GM21390 (cell line): ENCODE data around the gene COX17.

Source experiments
- ATAC-seq: cut with Tn5 transposase; IDR thresholded peaks from one replicate; pipeline ENCODE4 v1.9.1; 2021; ENCODE audit not compliant: unreplicated experiment

COX17 gene

DNA sequence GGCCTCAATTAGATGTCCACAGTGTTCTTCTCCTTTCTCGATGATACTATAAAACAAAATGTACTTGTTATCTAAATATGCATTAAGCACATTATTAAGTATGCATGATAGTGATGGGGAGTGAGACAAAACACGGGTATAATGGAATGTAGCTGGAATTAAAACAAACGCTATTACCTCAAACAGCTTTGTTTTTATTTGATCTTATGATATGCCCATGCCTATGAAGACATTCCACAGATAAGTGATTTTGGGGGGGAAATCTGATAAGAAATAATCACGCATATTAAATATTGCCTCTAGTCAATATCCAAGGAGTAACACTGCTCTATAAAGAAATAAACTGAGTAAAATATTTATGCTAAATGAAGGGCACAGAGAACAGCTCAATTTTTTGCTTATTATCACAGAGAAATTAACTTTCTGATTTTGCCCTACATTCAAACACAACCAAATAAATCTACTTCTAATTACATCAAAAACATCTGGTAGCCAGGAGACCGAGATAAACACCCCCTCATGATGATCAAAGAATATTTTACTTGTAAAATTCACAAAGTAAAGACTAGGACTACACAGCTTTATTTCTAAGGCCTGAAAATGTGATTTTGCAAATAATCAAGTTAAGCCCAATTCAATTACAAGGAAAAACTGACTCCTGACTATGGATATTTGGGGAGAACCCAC is 1.9 kb downstream of the COX17 start:
- ATAC-seq: no peak

GRCh38 chr3:119673875-119674274 is 3.3 kb downstream of the COX17 start:
- ATAC-seq: no peak

DNA sequence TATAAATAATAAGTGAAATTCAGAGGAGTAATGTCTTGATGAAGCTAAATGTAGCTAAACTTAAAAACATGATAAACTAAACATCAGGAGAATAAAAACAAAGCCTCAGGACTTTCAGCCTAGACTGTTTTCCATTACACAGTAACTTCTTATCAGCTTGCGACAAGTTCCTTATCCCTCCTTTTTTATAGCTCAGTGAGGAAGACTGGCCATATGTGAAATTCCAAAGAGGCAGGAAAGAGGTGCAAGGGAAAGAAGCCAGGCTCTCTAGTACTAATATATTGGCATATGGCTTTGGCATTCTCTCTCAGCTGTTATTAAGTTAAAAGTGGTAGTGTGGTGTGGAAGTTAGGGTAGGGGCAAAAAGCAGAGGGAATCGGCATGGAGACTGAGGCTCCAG is 4.4 kb downstream of the COX17 start:
- ATAC-seq: no peak

DNA sequence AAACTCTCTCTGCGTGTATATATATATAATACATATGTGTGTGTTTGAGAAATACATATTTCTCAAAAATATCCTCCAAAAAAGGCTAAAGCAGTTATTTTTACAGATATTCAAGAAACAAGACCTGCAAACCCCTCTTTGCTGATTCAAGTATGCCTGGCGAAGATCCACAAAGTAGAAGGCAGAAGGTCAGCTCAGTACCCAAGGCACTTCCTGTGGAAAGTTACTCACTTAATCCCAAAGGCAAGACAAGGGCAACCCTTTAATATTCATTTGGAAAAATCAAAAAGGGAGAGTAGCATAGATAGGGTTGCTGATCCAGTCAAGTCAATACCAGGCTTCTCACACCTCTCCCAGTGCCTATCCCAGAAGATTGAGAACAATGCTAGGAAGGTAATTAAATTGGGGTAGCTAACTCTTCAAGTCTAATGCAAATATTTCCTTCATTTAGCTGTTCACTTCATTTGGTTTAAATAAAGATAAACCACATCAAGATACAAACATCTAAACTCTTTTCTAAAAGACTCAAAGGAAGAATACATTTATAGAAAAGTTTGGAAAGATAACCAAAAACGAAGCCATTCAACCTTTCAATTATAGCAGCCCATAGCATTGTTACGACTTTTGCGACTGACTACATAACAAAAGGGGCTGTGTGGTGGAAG is 7.2 kb downstream of the COX17 start:
- ATAC-seq: no peak

DNA sequence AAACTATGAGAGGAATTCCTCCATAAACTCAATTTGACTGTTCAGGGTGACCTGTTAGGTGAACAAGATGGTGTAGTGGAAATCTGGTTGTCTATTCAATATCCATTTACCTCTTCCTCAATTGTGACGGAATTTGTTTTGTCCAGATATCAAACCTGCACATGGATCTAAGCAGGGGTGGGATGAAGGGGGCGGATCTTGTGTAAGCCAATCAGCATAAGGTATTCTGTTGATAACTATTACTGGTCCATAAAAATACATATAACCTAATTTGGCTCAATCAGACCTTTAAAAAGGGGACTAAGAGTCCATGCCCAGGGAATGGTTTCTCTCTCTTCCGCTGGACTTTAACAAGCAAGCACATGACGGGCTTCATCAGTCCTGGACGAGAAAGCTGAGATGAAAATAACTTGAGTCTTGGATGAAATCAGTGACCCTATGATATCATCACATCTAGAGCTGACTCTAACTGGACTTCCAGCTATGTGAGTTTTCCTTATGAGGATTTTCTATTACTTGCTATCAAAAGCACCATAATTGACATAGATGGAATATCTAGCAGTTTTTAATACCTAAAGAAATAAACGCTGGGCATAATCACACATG is 11.1 kb downstream of the COX17 start:
- ATAC-seq: no peak

DNA sequence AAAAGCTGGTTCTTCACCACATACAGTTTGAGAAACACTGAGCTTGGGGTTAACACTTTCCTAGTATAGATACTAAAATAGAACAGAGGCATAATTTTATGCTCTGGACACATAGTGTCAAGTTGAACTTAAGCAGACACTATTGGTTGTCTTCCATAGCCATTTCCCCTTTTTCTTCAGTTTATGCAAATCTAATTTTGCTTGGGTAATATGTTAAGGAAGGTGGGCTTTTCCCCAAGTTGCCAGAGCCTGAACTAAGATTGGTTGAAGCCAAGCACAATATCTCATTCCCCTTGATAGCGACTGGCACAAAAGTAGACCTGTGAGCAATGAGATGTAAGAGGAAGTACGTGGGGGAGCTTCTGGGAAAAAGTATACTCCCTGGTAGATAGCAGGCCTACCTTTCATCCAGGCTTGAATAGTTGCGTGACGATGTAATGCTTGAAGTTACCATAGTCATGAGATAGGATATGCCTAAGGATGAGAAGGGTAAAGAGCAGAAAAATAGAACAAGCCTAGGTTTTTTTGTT is 12.3 kb downstream of the COX17 start:
- no peak for ATAC-seq

- no peak for ATAC-seq
Measured at GRCh38 chr3:119664370-119664769, 12.8 kb downstream of the COX17 start.

DNA sequence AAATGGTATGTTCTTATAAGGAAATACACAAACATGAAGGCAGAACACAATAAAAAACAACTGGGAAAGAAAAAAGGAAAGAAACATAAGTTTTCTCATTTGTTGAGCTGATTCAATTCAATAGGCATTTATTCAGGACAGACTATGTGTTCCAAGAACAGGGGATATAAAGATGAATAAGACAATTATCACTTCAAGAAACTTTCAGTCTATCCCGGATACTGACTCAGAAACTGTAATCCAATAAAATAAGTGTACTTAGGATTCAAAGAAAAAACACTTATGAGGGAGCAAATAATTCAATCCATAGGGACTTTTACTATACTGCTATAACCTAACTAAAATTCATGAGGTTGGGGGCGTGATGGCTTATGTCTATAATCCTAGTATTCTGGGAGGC is 13.3 kb downstream of the COX17 start:
- ATAC-seq: no peak

DNA sequence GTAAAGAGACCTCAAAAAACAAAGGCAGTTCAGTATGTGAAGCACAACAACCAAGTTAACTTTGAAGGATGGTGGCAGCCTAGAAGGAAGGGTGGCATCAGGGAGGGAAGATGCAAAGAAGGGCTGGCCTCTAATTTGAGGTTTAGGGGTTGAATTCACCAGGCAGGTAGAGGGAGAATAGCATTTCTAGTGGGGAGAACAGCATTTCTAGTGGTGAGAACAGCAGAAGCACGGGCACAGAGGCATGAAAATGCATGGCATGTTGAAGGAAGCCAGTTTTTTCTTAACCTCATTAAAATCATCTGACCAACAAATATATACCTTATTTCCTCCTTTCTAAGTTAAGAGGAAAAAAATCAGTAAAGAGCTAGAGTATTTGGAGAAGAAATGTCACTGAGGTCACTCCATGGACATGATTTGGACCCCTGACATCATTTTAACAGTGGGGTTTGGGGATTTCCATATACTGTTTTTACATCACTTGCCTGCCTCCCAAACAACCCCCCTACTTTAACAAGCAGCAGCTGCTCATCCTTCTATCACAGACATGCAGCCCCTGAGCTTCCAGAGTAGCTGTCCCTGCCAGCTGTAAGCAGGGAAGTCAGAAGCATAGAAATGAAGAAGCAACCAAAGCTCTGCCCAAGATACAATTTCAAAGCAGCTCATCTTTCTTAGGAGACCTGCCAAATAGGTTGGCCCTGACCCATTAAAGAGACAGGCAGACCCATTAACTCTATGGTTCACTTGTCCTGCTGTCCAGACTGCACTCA is 14.4 kb downstream of the COX17 start:
- ATAC-seq: no peak

DNA sequence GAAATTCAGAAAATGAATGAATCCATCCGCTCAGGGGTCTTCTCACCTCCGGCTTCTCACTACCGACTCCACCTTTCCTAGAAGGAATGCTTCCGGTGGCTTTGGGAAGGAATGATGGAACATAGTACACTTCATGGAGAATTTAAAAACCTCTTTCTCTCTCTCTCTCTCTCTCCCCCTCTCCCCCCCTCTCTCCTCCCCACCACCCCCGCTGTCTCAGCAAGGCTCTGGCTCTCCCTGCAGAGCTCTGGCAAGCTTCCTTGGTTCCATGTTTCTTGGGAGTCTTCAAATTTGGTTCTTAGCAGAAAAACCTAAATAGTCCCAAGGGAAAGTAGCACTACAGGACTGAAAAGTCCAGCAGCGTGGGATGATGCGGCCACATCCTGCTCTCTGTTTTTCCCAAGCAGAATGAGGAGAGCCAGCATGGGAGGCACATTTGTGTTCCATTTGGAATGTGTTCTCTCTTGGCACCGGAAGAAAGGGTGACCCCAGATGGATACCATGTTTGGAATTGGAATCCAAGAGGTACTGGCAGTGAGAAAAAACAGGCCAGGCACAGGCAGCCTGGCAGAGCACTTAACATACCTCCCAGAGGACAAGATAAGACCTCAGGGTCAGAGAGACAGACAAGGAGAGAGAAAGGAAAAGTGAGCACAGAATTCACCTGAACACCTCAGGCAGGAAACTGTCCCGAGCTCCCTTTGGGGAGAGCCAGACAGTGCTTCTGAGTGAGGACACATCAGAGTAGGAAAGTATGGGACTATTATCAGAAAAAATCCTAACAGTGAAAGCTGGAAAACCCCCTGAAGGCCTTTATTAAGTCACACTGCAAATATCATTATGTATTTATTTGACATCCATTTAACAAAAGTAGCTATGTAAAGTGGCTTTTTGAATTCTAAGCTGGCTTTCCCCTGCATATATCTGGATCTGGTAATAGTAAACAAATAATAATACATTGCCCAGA is 16.4 kb downstream of the COX17 start, which contains the start of gene POPDC2:
POPDC2 (minus strand) TSS at position 116 of the 967 bp plus-strand sequence. CDS start 166 bp downstream, outside the sequence.
- no peak for ATAC-seq

- no peak for ATAC-seq
Measured at GRCh38 chr3:119659606-119660291, 17.5 kb downstream of the COX17 start.

DNA sequence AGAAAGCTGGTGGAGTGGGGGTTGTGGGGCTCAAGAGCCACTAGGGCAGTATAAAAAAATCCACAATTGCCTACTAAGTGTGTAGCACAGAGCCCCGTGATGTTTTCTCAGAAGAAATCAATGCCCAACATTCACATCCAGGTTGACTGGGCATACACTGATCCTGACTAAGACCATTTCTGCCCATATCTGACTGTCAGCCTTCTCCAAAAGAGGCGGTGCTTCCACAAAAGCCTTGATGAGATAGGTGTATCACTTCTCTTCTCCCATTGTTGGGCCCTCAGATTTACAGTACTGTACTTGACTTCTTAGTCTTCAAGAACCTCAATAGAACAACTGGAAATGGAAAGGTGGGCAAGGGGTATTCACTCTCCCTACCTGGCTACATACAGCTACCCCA is 18.2 kb downstream of the COX17 start:
- no peak for ATAC-seq

DNA sequence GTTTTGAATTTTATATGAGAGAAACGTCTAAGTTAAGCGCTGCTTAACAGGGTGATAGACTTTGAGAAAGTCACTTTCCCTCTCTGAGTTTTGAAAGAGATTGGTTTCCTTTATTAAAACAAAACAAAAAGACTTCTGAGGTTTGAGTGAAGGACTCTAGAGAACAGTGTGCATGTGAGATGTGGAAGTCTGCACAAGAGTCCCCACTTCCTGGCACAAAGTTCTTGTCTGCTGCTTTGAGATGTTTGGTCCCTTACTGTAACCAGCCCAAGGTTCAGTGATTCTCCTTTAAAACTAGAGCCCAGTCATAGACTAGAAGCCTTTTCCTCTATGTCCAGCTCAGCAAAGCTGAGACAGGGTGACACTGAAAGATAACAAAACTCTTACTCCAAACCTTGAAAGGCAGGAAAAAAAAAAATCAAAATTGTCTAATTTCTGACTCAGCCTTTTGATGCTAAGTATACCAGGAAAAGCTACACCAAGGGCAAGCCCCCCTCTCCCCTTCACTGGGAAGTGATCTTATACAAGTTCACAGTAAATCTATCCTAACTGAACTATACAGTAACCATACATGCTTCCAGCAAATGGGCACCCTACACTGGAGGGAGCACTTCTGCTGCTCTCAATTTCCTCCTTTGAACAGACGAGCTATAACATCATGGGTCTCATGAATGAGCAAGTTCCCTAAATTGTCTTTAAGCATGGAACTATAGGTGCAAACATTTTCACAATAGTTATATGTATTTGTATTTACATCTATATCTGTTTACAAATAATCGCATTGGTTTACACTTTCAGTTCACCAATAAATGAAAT is 19.1 kb downstream of the COX17 start:
- ATAC-seq: peak; percentile 67

- ATAC-seq: no peak
Measured at GRCh38 chr3:119653876-119654275, 23.3 kb downstream of the COX17 start.

DNA sequence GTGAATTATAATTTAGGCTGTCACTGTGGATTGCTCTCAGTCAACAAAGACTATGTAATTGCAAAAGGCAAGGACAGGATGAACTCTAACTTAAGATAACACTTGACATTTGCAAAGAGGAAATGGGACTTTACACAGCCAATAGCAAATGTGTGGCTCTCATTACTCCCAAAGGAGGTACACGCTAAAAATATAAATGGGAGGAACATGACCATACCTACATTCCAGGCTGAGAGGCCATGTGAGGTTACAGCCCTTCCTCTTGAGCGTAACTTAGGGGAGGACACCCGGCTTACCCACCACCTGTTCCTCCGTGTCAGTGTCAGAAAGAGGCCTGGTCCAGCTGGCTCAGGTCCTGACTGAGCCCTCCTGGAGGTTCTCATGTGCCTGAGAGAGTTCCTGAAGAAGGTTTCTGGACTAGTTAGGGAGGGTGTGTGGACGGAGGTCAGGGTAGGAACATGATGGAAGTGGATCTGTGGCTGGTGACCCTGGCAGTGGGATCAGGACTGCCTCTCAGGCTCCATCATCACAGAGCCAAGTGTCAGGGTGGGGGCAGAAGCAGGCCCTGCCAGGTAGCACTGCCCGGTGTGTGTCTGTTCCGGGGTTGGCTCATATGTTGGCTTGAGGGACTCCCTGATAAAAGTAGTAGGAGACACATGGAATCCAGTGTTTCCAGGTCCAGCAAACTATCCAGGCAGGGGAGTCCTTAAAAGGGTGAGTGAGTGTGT is 24.7 kb downstream of the COX17 start:
- ATAC-seq: no peak

DNA sequence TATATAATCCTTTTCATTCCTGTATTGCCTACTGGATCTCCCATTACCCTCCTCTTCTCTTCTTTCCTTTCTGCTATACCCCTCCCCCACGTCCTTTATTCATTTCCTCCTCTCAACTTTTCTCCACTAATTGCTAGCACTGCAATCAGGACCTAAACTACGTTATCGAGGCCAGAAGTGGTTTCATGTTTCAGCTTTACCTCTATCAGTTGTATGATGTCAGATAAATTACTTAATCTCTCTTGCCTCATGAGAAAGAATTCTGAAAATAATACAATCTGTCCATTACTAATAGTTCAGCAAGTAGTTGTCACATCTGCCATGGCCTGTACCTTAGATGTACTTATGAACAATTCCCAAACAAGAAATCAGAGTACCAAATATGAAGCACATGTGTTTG is 27.4 kb downstream of the COX17 start:
- ATAC-seq: no peak

GRCh38 chr3:119647843-119648575 is 29.2 kb downstream of the COX17 start:
- ATAC-seq: no peak
